Upper lobe of left lung (tissue), 6 donors: Measurements from ENCODE around the gene BMPR1B. TPM values are rescaled to one million over a fixed set of nuclear protein-coding genes. Genes with fewer than 3 reads are reported as not detected.

Experiments
- ATAC-seq, 2 donors: fragments of 200-7000 bp; cut with Tn5 transposase; one replicate each; pipeline ENCODE4 v1.9.1; 2022; ENCODE audit warnings: mild to moderate bottlenecking in 2 of 2, moderate library complexity in 2 of 2; ENCODE audit not compliant: low FRiP score in 2 of 2
- DNase-seq, 2 donors: peaks; one replicate each; pipeline ENCODE4 v3.0.0-alpha.2; 2019 to 2020
- H3K27ac ChIP-seq, 4 donors: fragments of 200-600 bp; sonication (generic); one replicate each; pipeline ENCODE4 v1.5.1; 2016 to 2019
- H3K27me3 ChIP-seq, 4 donors: fragments of 200-600 bp; sonication (generic); one replicate each; pipeline ENCODE4 v1.5.1; 2017 to 2019
- H3K36me3 ChIP-seq, 4 donors: fragments of 200-600 bp; sonication (generic); one replicate each; pipeline ENCODE4 v1.5.1; 2016 to 2019
- H3K4me1 ChIP-seq, 4 donors: fragments of 200-600 bp; sonication (generic); one replicate each; pipeline ENCODE4 v1.5.1; 2018 to 2019
- H3K4me3 ChIP-seq, 4 donors: fragments of 200-600 bp; sonication (generic); one replicate each; pipeline ENCODE4 v1.5.1; 2017 to 2019; ENCODE audit warnings: mild to moderate bottlenecking in 2 of 4, moderate library complexity in 1 of 4
- H3K9me3 ChIP-seq, 4 donors: fragments of 200-600 bp; sonication (generic); one replicate each; pipeline ENCODE4 v1.5.1; 2018 to 2019
- CTCF ChIP-seq, 6 experiments: fragments of 450-650 bp in 4 of 6; fragments of 200-600 bp in 2 of 6; sonication (generic) in 2 of 6; IDR thresholded peaks; one replicate each; pipeline ENCODE4 v1.5.1; 2016 to 2019; ENCODE audit warnings: antibody characterized with exemption in 6 of 6
- EP300 ChIP-seq, 4 donors: sonication (generic); formaldehyde crosslinking; IDR thresholded peaks; one replicate each; pipeline ENCODE4 v1.5.1; 2017; ENCODE audit warnings: antibody characterized with exemption in 4 of 4, control low read depth in 2 of 4
- POLR2A ChIP-seq, 4 donors: fragments of 450-650 bp; IDR thresholded peaks; one replicate each; pipeline ENCODE4 v1.5.1; 2016 to 2017; ENCODE audit warnings: antibody characterized with exemption in 4 of 4, mild to moderate bottlenecking in 2 of 4
- POLR2AphosphoS5 ChIP-seq, 2 donors: sonication (generic); formaldehyde crosslinking; IDR thresholded peaks; one replicate each; pipeline ENCODE4 v1.5.1; 2017; ENCODE audit warnings: antibody characterized with exemption in 2 of 2
- WGBS, 2 donors: methylation state at CpG; one replicate each; pipeline ENCODE4 v1.1.5; 2017 to 2018; 5-methylcytosine and 5-hydroxymethylcytosine counted together
- total RNA-seq, 6 donors: library from RNA; depleted of rRNA in 4 of 6; stranded (reverse); fragments of >200 nt in 4 of 6; gene quantifications; one replicate each; pipeline versions ENCODE4 v1.1.0 to v1.2.1, GENCODE V29; 2016 to 2021
- donor health status: DM: no; HTN: no; CAD: no; lungs with moderate emphysema.
- donor health status: DM: no; HTN: yes; CAD: no; lungs with severe emphysema.

The BMPR1B gene
- total RNA-seq, 6 donors from 2014 or later = 0.78 to 7.7 (median 3.5) TPM

GRCh38 chr4:95178938-95179337, 421.2 kb downstream of the BMPR1B start:
- WGBS, 2 donors = 72 to 81% methylated on average over 2 of the region's 2 CpGs
- TF ChIP-seq POLR2AphosphoS5 (IDR thresholded peaks at IDR 0.05) = no peak
- no peak for TF ChIP-seq CTCF (IDR thresholded peaks at IDR 0.05)
- no peak for TF ChIP-seq POLR2A (IDR thresholded peaks at IDR 0.05)
- no peak for TF ChIP-seq EP300 (IDR thresholded peaks at IDR 0.05)
- no peak overlapping the region for H3K27ac ChIP-seq
- no peak for DNase-seq
- ATAC-seq = no peak
- H3K4me1 ChIP-seq = no peaks in the 10 kb centered on the region
- H3K9me3 ChIP-seq = no peaks in the 10 kb centered on the region
- H3K27me3 ChIP-seq = no peaks in the 10 kb centered on the region
- no peak overlapping the region for H3K4me3 ChIP-seq
- H3K36me3 ChIP-seq = no peaks in the 10 kb centered on the region

DNA sequence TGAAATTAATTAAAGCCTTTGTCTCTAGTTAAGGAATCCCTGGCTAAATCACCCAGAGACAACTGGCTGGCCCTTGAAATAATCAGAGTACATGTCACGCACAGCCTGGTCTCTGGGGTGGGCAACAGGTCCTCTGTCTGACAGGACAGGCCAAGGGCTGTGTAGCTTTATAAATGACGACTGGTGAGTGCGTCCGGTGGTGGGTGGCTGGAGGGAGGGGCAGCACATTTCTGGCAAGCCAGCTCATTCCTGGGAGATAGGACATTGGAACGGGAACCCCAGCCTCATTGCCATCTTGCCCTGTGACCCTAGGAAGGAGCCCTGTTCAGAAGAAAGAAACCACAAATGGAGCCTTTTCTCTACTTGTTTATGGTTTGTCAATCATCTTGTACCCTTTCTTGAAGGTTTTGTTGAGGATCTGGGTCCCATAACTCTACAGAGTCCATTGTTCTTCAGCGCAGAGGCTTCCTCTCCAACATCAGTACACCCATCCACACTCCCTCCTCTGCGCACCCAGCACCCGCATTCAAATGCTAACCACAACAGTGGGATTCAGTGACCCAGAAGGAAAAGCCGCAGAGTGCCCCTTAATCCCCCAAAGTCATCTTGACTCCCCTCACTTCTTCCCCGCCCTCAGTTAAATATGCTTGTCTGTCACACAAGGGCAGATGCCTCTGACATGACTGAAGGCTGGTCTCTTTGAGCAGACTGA, 422.9 kb downstream of the BMPR1B start:
- no peaks in the 10 kb centered on the region for H3K36me3 ChIP-seq
- H3K4me3 ChIP-seq = no peak overlapping the region
- DNase-seq (no peak), ATAC-seq (peak in 1 of 2 donors; percentile 34)
- TF ChIP-seq CTCF (IDR thresholded peaks at IDR 0.05) (no peak), POLR2AphosphoS5 (IDR thresholded peaks at IDR 0.05) (no peak), EP300 (IDR thresholded peaks at IDR 0.05) (no peak), POLR2A (IDR thresholded peaks at IDR 0.05) (no peak)
- H3K4me1 ChIP-seq = no peaks in the 10 kb centered on the region
- H3K27me3 ChIP-seq = no peaks in the 10 kb centered on the region
- 79 to 88% methylated on average over 10 of the region's 10 CpGs for WGBS, 2 donors
- no peak overlapping the region for H3K27ac ChIP-seq
- H3K9me3 ChIP-seq = no peaks in the 10 kb centered on the region

DNA sequence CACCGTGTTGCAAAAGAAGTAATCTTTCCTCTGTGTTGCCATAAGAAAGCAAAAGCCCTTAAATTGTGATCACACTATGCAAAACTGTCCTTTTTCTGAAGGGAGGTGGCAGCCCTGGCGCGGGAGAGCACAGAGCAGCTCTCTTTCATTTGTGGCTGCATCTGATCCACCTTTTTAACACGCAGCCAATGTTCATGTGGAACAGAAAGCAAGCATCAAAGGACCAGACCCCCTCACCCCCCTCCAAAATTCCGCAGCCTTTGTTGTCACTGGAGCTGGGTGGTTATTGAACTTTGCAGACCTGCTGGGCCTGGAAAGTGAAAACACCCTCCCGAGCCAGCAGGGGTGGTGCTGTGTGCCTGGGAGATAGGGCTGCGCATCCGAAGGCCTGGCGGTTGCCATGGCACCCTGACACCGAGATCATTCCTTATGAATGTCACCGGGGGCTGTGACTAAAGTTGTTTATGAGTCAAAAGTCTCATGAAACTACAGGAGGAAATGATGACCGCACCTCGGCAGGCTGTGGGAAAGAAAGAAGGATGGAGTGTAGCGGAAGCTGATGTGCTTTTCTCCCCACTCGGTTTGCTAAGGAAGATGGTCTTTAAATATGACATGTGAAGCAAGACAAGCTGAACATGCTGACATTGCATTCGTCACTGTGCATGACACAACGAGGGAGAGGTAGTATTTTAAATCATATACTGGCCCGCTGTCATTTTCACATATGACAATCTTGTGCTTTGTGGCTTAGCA, 423.7 kb downstream of the BMPR1B start:
- no peaks in the 10 kb centered on the region for H3K36me3 ChIP-seq
- no peaks in the 10 kb centered on the region for H3K9me3 ChIP-seq
- DNase-seq (peak in 1 of 2 donors; percentile 27), ATAC-seq (no peak)
- H3K4me1 ChIP-seq = no peaks in the 10 kb centered on the region
- TF ChIP-seq POLR2AphosphoS5 (IDR thresholded peaks at IDR 0.05) (no peak), POLR2A (IDR thresholded peaks at IDR 0.05) (no peak), CTCF (IDR thresholded peaks at IDR 0.05) (no peak), EP300 (IDR thresholded peaks at IDR 0.05) (no peak)
- no peaks in the 10 kb centered on the region for H3K27me3 ChIP-seq
- 65 to 66% methylated on average over 18 of the region's 18 CpGs for WGBS, 2 donors
- no peak overlapping the region for H3K27ac ChIP-seq
- H3K4me3 ChIP-seq = no peak overlapping the region

DNA sequence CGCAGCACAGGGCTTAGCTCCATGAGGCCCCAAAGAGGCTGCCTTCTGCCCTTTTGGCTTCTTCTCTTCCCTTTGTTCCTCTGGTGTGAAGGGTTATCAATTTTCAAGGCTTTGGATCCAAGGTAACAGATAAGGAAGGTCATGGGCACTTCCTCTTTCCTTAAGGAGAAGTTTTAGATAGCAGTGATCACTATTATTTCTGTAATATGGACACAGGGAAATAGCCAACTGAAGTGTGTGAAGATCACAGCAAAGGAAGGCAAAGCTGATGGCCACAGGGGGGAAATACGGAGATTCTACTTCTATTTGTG, 424.2 kb downstream of the BMPR1B start:
- H3K27me3 ChIP-seq = no peaks in the 10 kb centered on the region
- H3K27ac ChIP-seq = no peak overlapping the region
- no peak for TF ChIP-seq POLR2AphosphoS5 (IDR thresholded peaks at IDR 0.05)
- no peak for TF ChIP-seq CTCF (IDR thresholded peaks at IDR 0.05)
- no peak for TF ChIP-seq POLR2A (IDR thresholded peaks at IDR 0.05)
- no peak for TF ChIP-seq EP300 (IDR thresholded peaks at IDR 0.05)
- H3K36me3 ChIP-seq = no peaks in the 10 kb centered on the region
- H3K4me3 ChIP-seq = no peak overlapping the region
- no peaks in the 10 kb centered on the region for H3K9me3 ChIP-seq
- DNase-seq (no peak), ATAC-seq (no peak)
- H3K4me1 ChIP-seq = no peaks in the 10 kb centered on the region
- 42 to 46% methylated on average over 2 of the region's 2 CpGs for WGBS, 2 donors
